GM23338 (cell line): ENCODE measurements around the gene HLA-DMB. TPM values are rescaled to one million over a fixed set of nuclear protein-coding genes. Genes with fewer than 3 reads are reported as not detected.

Experiments used
- ATAC-seq: fragments of 200-7000 bp; cut with Tn5 transposase; 3 replicates; pipeline ENCODE4 v1.9.1; 2020
- DNase-seq: peaks from one replicate; pipeline ENCODE4 v3.0.0-alpha.2; 2015; ENCODE audit warnings: low spot score
- H2AFZ ChIP-seq: fragments of 200-600 bp; sonication (generic); 2 replicates; pipeline ENCODE4 v1.8.0; 2016; ENCODE audit warnings: antibody characterized with exemption, mild to moderate bottlenecking, moderate library complexity
- H3F3A ChIP-seq: fragments of 200-600 bp; sonication (generic); replicated peaks from 2 replicates; pipeline ENCODE4 v1.8.0; 2017; ENCODE audit warnings: antibody characterized with exemption, mixed run types, low read depth
- H3K27ac ChIP-seq: fragments of 200-600 bp; sonication (generic); 2 replicates; pipeline ENCODE4 v1.6.1; 2016; ENCODE audit warnings: low read depth
- H3K27me3 ChIP-seq: fragments of 200-600 bp; sonication (generic); 2 replicates; pipeline ENCODE4 v1.8.0; 2016; ENCODE audit warnings: mild to moderate bottlenecking, mixed run types, moderate library complexity; ENCODE audit not compliant: insufficient read depth
- H3K36me3 ChIP-seq: fragments of 200-600 bp; sonication (generic); 2 replicates; pipeline ENCODE4 v1.8.0; 2016; ENCODE audit warnings: mild to moderate bottlenecking; ENCODE audit not compliant: insufficient read depth
- H3K4me1 ChIP-seq: fragments of 200-600 bp; sonication (generic); 2 replicates; pipeline ENCODE4 v1.8.0; 2016; ENCODE audit warnings: mild to moderate bottlenecking, moderate library complexity; ENCODE audit not compliant: insufficient read depth
- H3K4me2 ChIP-seq: fragments of 200-600 bp; sonication (generic); 2 replicates; pipeline ENCODE4 v1.7.1; 2017; ENCODE audit warnings: mixed run types
- H3K4me3 ChIP-seq: fragments of 200-600 bp; sonication (generic); 2 replicates; pipeline ENCODE4 v1.6.1; 2016; ENCODE audit warnings: mixed run types
- H3K79me2 ChIP-seq: fragments of 200-600 bp; sonication (generic); replicated peaks from 2 replicates; pipeline ENCODE4 v1.8.0; 2017; ENCODE audit warnings: mild to moderate bottlenecking; ENCODE audit not compliant: insufficient read depth
- H3K9me2 ChIP-seq: fragments of 200-600 bp; sonication (generic); 2 replicates; pipeline ENCODE4 v1.8.0; 2017; ENCODE audit not compliant: insufficient read depth
- H4K20me1 ChIP-seq: fragments of 200-600 bp; sonication (generic); replicated peaks from 2 replicates; pipeline ENCODE4 v1.8.0; 2017; ENCODE audit warnings: mild to moderate bottlenecking; ENCODE audit not compliant: insufficient read depth
- H3K27ac Mint-ChIP-seq: 2 replicates; pipeline ENCODE4 v1.8.0; 2020; ENCODE audit warnings: inconsistent platforms, mild to moderate bottlenecking, moderate library complexity, mixed read lengths
- H3K27me3 Mint-ChIP-seq: 3 replicates; pipeline ENCODE4 v1.8.0; 2022; ENCODE audit warnings: low read depth, mild to moderate bottlenecking, moderate library complexity, mixed read lengths, inconsistent platforms; ENCODE audit not compliant: insufficient read depth, poor library complexity
- H3K36me3 Mint-ChIP-seq: 3 replicates; pipeline ENCODE4 v1.8.0; 2021; ENCODE audit warnings: low read depth, mild to moderate bottlenecking, inconsistent platforms, moderate library complexity, mixed read lengths
- H3K4me1 Mint-ChIP-seq: 3 replicates; pipeline ENCODE4 v1.8.0; 2020; ENCODE audit warnings: mild to moderate bottlenecking, inconsistent platforms, mixed read lengths
- H3K4me3 Mint-ChIP-seq: 3 replicates; pipeline ENCODE4 v1.8.0; 2021; ENCODE audit warnings: moderate library complexity, mild to moderate bottlenecking, inconsistent platforms, mixed read lengths
- H3K9me3 Mint-ChIP-seq: 3 replicates; pipeline ENCODE4 v1.8.0; 2020; ENCODE audit warnings: moderate library complexity, mild to moderate bottlenecking, inconsistent platforms, mixed read lengths
- CREB1 ChIP-seq: fragments of 250-450 bp; sonication (Bioruptor Pico); IDR thresholded peaks from 2 replicates; pipeline ENCODE4 v1.5.0; 2020; ENCODE audit warnings: low read depth, mild to moderate bottlenecking, moderate library complexity
- CTCF ChIP-seq, 2 experiments: fragments of 200-600 bp in 1 of 2; sonication (generic) in 1 of 2; conservative IDR thresholded peaks; 2 replicates each; pipeline versions ENCODE4 v1.5.1 to v1.6.1; 2016 to 2017; ENCODE audit warnings: antibody characterized with exemption in 2 of 2, low read depth in 2 of 2, mild to moderate bottlenecking in 2 of 2, moderate library complexity in 1 of 2
- ETS1 ChIP-seq: IDR thresholded peaks from 2 replicates; pipeline ENCODE4 v1.6.1; 2016; ENCODE audit warnings: antibody characterized with exemption
- EZH2 ChIP-seq: fragments of 200-600 bp; sonication (generic); IDR thresholded peaks from one replicate; pipeline ENCODE4 v1.8.0; 2017; ENCODE audit warnings: antibody characterized with exemption, mild to moderate bottlenecking, low read depth; ENCODE audit not compliant: unreplicated experiment
- EZH2phosphoT487 ChIP-seq: fragments of 200-600 bp; sonication (generic); IDR thresholded peaks from one replicate; pipeline ENCODE4 v1.8.1; 2018; ENCODE audit warnings: antibody characterized with exemption; ENCODE audit not compliant: unreplicated experiment
- JUNB ChIP-seq: IDR thresholded peaks from one replicate; pipeline ENCODE4 v1.6.1; 2016; ENCODE audit warnings: antibody characterized with exemption; ENCODE audit not compliant: unreplicated experiment
- NANOG ChIP-seq: IDR thresholded peaks from 2 replicates; pipeline ENCODE4 v1.6.1; 2016; ENCODE audit warnings: antibody characterized with exemption, borderline replicate concordance
- POLR2AphosphoS5 ChIP-seq: IDR thresholded peaks from 2 replicates; pipeline ENCODE4 v1.6.1; 2016; ENCODE audit warnings: antibody characterized with exemption, low read depth
- REST ChIP-seq: IDR thresholded peaks from one replicate; pipeline ENCODE4 v1.6.1; 2018; ENCODE audit warnings: antibody characterized with exemption; ENCODE audit not compliant: unreplicated experiment
- STAT1 ChIP-seq: IDR thresholded peaks from one replicate; pipeline ENCODE4 v1.6.1; 2016; ENCODE audit warnings: antibody characterized with exemption; ENCODE audit not compliant: unreplicated experiment
- ZNF114 ChIP-seq: fragments of 250-450 bp; sonication (Bioruptor Pico); IDR thresholded peaks from 2 replicates; pipeline ENCODE4 v1.5.0; 2020; ENCODE audit warnings: mild to moderate bottlenecking, moderate library complexity
- polyA plus RNA-seq: library from polyadenylated mRNA; unstranded; fragments of >200 nt; fragmentation: Nextera tagmentation; extraction: Ambion mirVana; gene quantifications from 2 replicates; pipeline ENCODE4 v1.2.1, GENCODE V29; 2016
- total RNA-seq: library from RNA; depleted of rRNA; stranded (reverse); fragments of >200 nt; shearing (Covaris generic); gene quantifications from 2 replicates; pipeline ENCODE4 v1.2.3, GENCODE V29; 2014

HLA-DMB gene
- total and polyA plus RNA-seq, 2 experiments from 2014 or later = 0.70 to 1.6 TPM

GRCh38 chr6:32933661-32934085 is 7.2 kb downstream of the HLA-DMB start:
- Mint-ChIP-seq H3K9me3 (no peaks in the 10 kb centered on the region), H3K4me1 (no peaks in the 10 kb centered on the region), H3K27ac (no peak overlapping the region), H3K36me3 (no peaks in the 10 kb centered on the region), H3K27me3 (peaks cover 4% of the 10 kb centered on the region), H3K4me3 (no peak overlapping the region)
- H2AFZ ChIP-seq = no peak overlapping the region
- H3K4me1 ChIP-seq = no peaks in the 10 kb centered on the region
- H3F3A ChIP-seq = no peaks in the 10 kb centered on the region
- H3K4me3 ChIP-seq = no peak overlapping the region
- H3K4me2 ChIP-seq = no peak overlapping the region
- ATAC-seq (peak; percentile 93), DNase-seq (peak; percentile 90)
- no peaks in the 10 kb centered on the region for H3K79me2 ChIP-seq
- H3K27ac ChIP-seq = no peak overlapping the region
- H3K27me3 ChIP-seq = no peaks in the 10 kb centered on the region
- no peak for TF ChIP-seq ETS1
- no peak for TF ChIP-seq CREB1
- peak; percentile 91 to 96 for TF ChIP-seq CTCF (conservative IDR thresholded peaks at IDR 0.05; ENCODE audit: low read depth in 2 of 2)
- no peaks in the 10 kb centered on the region for H4K20me1 ChIP-seq
- no peaks in the 10 kb centered on the region for H3K9me2 ChIP-seq
- no peaks in the 10 kb centered on the region for H3K36me3 ChIP-seq

GRCh38 chr6:32932132-32932868 is 8.5 kb downstream of the HLA-DMB start:
- Histone ChIP-seq H3K4me1 (no peaks in the 10 kb centered on the region), H3K4me3 (no peak overlapping the region), H3K27me3 (no peaks in the 10 kb centered on the region), H3K36me3 (no peaks in the 10 kb centered on the region), H4K20me1 (no peaks in the 10 kb centered on the region), H3F3A (no peaks in the 10 kb centered on the region), H2AFZ (no peak overlapping the region), H3K27ac (no peak overlapping the region), H3K9me2 (no peaks in the 10 kb centered on the region), H3K79me2 (no peaks in the 10 kb centered on the region), H3K4me2 (no peak overlapping the region)
- H3K4me1 Mint-ChIP-seq = no peaks in the 10 kb centered on the region
- H3K4me3 Mint-ChIP-seq = no peak overlapping the region
- H3K36me3 Mint-ChIP-seq = no peaks in the 10 kb centered on the region
- no peaks in the 10 kb centered on the region for H3K9me3 Mint-ChIP-seq
- no peak for DNase-seq
- ATAC-seq = no peak
- H3K27ac Mint-ChIP-seq = no peak overlapping the region
- no peaks in the 10 kb centered on the region for H3K27me3 Mint-ChIP-seq
- TF ChIP-seq REST = no peak
- no peak for TF ChIP-seq EZH2
- TF ChIP-seq ZNF114 (CRISPR knock-in tag) = no peak
- no peak for TF ChIP-seq STAT1
- TF ChIP-seq ETS1 = no peak
- no peak for TF ChIP-seq EZH2phosphoT487
- no peak for TF ChIP-seq JUNB
- TF ChIP-seq POLR2AphosphoS5 = no peak
- no peak for TF ChIP-seq NANOG
- no peak for TF ChIP-seq CTCF (conservative IDR thresholded peaks at IDR 0.05; ENCODE audit: low read depth in 2 of 2)
- no peak for TF ChIP-seq CREB1
